Measurements from ENCODE around the gene AP5Z1. TPM values are rescaled to one million over a fixed set of nuclear protein-coding genes. Genes with fewer than 3 reads are reported as not detected.

The AP5Z1 gene
- total and polyA plus RNA-seq, 2 of the 4 experiments (the other 2 are of a cell fraction), result 9.7 to 38.7 TPM

DNA sequence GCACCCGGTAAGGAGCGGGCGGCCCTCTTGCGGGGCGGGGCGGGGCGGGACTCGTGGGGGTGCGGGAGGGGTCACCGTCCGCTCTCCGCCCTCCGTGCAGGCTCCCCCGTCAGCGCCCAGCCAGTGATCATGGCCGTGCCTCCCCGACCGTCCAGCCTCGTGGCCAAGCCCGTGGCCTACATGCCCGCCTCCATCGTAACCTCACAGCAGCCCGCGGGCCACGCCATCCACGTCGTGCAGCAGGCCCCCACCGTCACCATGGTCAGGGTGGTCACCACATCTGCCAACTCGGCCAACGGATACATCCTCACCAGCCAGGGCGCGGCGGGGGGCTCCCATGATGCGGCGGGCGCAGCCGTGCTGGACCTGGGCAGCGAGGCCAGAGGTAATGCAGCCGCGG is 16.2 kb upstream of the AP5Z1 start:
- ChIA-PET CTCF (no interaction called here), POLR2A (ENCODE audit: unreplicated experiment) (no interaction called here)
- no peak overlapping the region for H2AFZ ChIP-seq (replicated peaks; ENCODE audit: low read length, poor library complexity)
- H3K79me1 ChIP-seq (ENCODE audit: low read depth in 1 of 2, low read length in 2 of 2), result peaks cover 3 to 14% of the 10 kb centered on the region in 2 experiments
- H3K56ac ChIP-seq (ENCODE audit: extremely low read depth, insufficient read depth, low read length), result no peak overlapping the region
- H3K18ac ChIP-seq (ENCODE audit: low read depth, low read length), result no peak overlapping the region
- no peak overlapping the region for H2BK20ac ChIP-seq (ENCODE audit: low read depth, low read length)
- no peak overlapping the region for H2BK120ac ChIP-seq (ENCODE audit: low read depth, low read length)
- no peak overlapping the region for H2BK5ac ChIP-seq (ENCODE audit: low read depth, low read length, poor library complexity, severe bottlenecking)
- H4K5ac ChIP-seq (ENCODE audit: low read depth, low read length), result no peak overlapping the region
- dilution Hi-C loops (cut with HindIII; ENCODE audit: low sequenced_read_pairs, unreplicated experiment), result no loop called here
- in situ Hi-C loops (cut with MboI; ENCODE audit: low sequenced_read_pairs), result loop anchor here (25.0 kb wide), 1 partner anchor 1897 kb away; no protein-coding TSS in a partner anchor
- H3K4me3 ChIP-seq (ENCODE audit: insufficient read depth, low read depth, low read length), result no peak overlapping the region
- H3K23ac ChIP-seq (ENCODE audit: low read depth, low read length), result no peak overlapping the region
- ATAC-seq (ENCODE audit: low read depth), result no peak
- TF ChIP-seq MAZ (IDR thresholded peaks at IDR 0.05; ENCODE audit: borderline replicate concordance, low read depth, low read length) (no peak), POLR2A (IDR thresholded peaks at IDR 0.05; ENCODE audit: low read depth, low read length) (no peak)
- H3K4me2 ChIP-seq (ENCODE audit: low read depth, low read length), result no peak overlapping the region
- H4K20me1 ChIP-seq (ENCODE audit: insufficient read depth, low read length), result peaks cover 7% of the 10 kb centered on the region; the same call in 1 of the 2 replicates
- H3K9me1 ChIP-seq (ENCODE audit: insufficient read depth, low read length), result no peaks in the 10 kb centered on the region
- H3K14ac ChIP-seq (replicated peaks; ENCODE audit: low read depth, low read length), result no peak overlapping the region
- no peak overlapping the region for H3K4ac ChIP-seq (ENCODE audit: low read depth, low read length)
- H3K27ac ChIP-seq (ENCODE audit: insufficient read depth, low read length), result no peak overlapping the region
- no peak overlapping the region for H4K8ac ChIP-seq (ENCODE audit: low read depth in 2 of 2, low read length in 2 of 2)
- intact Hi-C loops (cut with micrococcal nuclease), result no loop called here
- H2AK5ac ChIP-seq (ENCODE audit: low read depth, low read length), result no peak overlapping the region
- H4K91ac ChIP-seq (ENCODE audit: insufficient read depth, low read depth, low read length), result no peak overlapping the region
- H3K9ac ChIP-seq (ENCODE audit: low read depth, low read length), result no peak overlapping the region
- H3K36me3 ChIP-seq (ENCODE audit: control insufficient read depth, insufficient read depth, low read length), result peaks cover 86% of the 10 kb centered on the region
- DNase-seq, result no peak
- no peak overlapping the region for H2AK9ac ChIP-seq (replicated peaks; ENCODE audit: low read depth, low read length, poor library complexity)
- no peaks in the 10 kb centered on the region for H3K9me3 ChIP-seq (ENCODE audit: control insufficient read depth, insufficient read depth, low read length)
- no peaks in the 10 kb centered on the region for H3K4me1 ChIP-seq (ENCODE audit: control insufficient read depth, insufficient read depth, low read length)
- no peaks in the 10 kb centered on the region for H3K27me3 ChIP-seq (ENCODE audit: control insufficient read depth, insufficient read depth, low read length)
- H2BK15ac ChIP-seq (ENCODE audit: low read depth, low read length), result no peak overlapping the region
- no TSS peak for BruUV-seq (replicated peaks)
- 96% methylated on average over 24 of the region's 40 CpGs; no CpG with 5 or more reads in 1 of the 2 experiments for WGBS, 2 experiments (ENCODE audit: extremely low coverage in 2 of 2, insufficient read length in 1 of 2)
